Suprapubic skin (tissue), 4 donors: ENCODE measurements around the gene POFUT1. TPM values are rescaled to one million over a fixed set of nuclear protein-coding genes. Genes with fewer than 3 reads are reported as not detected.

Experiments
- DNase-seq, 2 donors: peaks; one replicate each; pipeline ENCODE4 v3.0.0-alpha.2; 2019; ENCODE audit warnings: low spot score in 2 of 2
- H3K27ac ChIP-seq: fragments of 200-600 bp; sonication (generic); one replicate; pipeline ENCODE4 v1.5.1; 2019
- H3K27me3 ChIP-seq: fragments of 200-600 bp; sonication (generic); one replicate; pipeline ENCODE4 v1.5.1; 2019
- H3K36me3 ChIP-seq: fragments of 200-600 bp; sonication (generic); one replicate; pipeline ENCODE4 v1.5.1; 2019
- H3K4me1 ChIP-seq: fragments of 200-600 bp; sonication (generic); one replicate; pipeline ENCODE4 v1.5.1; 2019
- H3K4me3 ChIP-seq: fragments of 200-600 bp; sonication (generic); one replicate; pipeline ENCODE4 v1.5.1; 2019; ENCODE audit warnings: mild to moderate bottlenecking
- H3K9me3 ChIP-seq: fragments of 200-600 bp; sonication (generic); one replicate; pipeline ENCODE4 v1.5.1; 2019
- EP300 ChIP-seq: sonication (generic); formaldehyde crosslinking; IDR thresholded peaks from one replicate; pipeline ENCODE4 v1.6.1; 2017; ENCODE audit warnings: antibody characterized with exemption
- POLR2A ChIP-seq, 2 donors: fragments of 450-650 bp; IDR thresholded peaks; one replicate each; pipeline ENCODE4 v1.6.1; 2017; ENCODE audit warnings: antibody characterized with exemption in 2 of 2, mild to moderate bottlenecking in 2 of 2, moderate library complexity in 2 of 2
- POLR2AphosphoS5 ChIP-seq, 3 donors: sonication (generic); formaldehyde crosslinking; IDR thresholded peaks; one replicate each; pipeline ENCODE4 v1.6.1; 2017; ENCODE audit warnings: antibody characterized with exemption in 3 of 3
- WGBS: methylation state at CpG from one replicate; pipeline ENCODE4 v1.1.5; 2018; 5-methylcytosine and 5-hydroxymethylcytosine counted together
- total RNA-seq, 4 donors: library from RNA; depleted of rRNA; stranded (reverse); fragments of >200 nt; gene quantifications; one replicate each; pipeline ENCODE4 v1.1.0, GENCODE V29; 2016
- TF ChIP-seq, protein P1 (sequence below), 2 donors: fragments of 200-600 bp in 1 of 2; fragments of 450-650 bp in 1 of 2; sonication (generic) in 1 of 2; IDR thresholded peaks; one replicate each; pipeline ENCODE4 v1.5.1; 2016 to 2019; ENCODE audit warnings: antibody characterized with exemption in 2 of 2, mild to moderate bottlenecking in 1 of 2, moderate library complexity in 1 of 2

The POFUT1 gene
- total RNA-seq, 4 donors from 2014 or later = 19.0 to 36.4 (median 24.1) TPM

DNA sequence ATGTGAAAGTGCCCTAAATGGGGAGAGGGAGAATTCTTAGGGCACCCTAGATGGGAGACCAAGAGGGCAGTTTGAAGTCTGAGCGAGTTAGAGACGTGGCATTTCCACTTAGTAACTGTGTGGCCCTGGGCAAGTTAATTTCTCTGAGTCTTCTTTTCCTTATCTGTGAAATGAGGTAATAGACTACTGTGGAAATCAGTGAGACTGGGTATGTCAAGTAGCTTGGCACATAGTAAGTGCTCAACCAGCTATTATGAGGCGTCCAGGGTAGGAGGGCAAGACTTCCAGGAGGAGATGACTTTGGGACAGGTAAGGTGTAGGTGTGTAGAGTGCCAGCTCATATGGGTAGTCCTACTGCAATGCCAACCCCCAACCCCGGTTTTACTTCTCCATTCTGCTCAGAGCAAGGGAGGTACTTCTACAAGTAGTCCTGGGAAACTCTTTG lies 70.5 kb downstream of the POFUT1 start:
- peaks cover 21% of the 10 kb centered on the region for H3K4me1 ChIP-seq
- H3K36me3 ChIP-seq = no peaks in the 10 kb centered on the region
- WGBS = 33% methylated on average over 4 of the region's 4 CpGs
- no peak for DNase-seq
- H3K4me3 ChIP-seq = peak overlapping the region; percentile 82
- H3K27me3 ChIP-seq = no peaks in the 10 kb centered on the region
- H3K9me3 ChIP-seq = no peaks in the 10 kb centered on the region
- peak overlapping the region; percentile 48 for H3K27ac ChIP-seq
- TF ChIP-seq POLR2A (IDR thresholded peaks at IDR 0.05) (no peak), POLR2AphosphoS5 (IDR thresholded peaks at IDR 0.05) (no peak)

DNA sequence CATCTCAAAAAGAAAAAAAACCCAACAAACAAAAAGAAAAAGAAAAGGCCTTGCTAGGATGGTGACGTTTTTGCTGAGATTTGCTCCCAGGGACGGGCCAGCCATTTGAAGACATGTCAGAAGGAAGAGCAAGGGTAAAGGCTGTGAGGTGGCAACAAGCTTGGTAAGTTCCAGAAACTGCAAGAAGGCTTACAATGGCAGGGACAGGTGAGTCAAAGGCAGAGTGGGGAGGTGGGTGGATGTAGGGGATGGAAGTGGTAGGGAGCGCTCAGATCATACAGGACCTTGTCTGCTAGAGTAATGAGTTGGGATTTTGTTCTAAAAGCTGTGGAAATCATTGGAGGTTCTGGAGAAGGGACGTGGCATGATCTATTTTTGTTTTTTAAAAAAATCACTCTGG lies 74.0 kb downstream of the POFUT1 start:
- 91% methylated on average over 4 of the region's 4 CpGs for WGBS
- no peak overlapping the region for H3K27ac ChIP-seq

DNA sequence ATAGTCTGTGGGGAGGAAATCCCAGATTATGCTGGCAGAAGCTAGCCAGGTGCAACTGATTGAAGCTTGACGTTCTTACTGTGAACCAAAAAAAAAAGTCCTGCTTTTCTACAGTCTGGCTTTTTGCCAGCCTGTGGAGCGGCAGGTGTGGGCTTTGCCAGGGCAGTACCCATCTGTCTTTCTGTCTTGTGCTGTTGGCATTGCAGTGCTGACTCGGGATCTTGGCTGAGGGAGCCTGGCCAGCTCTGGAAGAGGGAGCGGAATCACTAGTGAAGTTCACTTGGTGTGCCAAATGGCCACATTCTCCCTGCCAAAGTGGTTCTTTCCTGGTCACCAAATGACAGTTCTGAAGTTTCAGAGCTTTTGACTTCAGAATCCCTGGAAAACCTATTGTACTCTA lies 74.8 kb downstream of the POFUT1 start:
- Histone ChIP-seq H3K4me1 (peaks cover 28% of the 10 kb centered on the region), H3K4me3 (no peak overlapping the region), H3K27me3 (no peaks in the 10 kb centered on the region), H3K9me3 (no peaks in the 10 kb centered on the region), H3K27ac (no peak overlapping the region), H3K36me3 (no peaks in the 10 kb centered on the region)
- 31% methylated on average over 3 of the region's 4 CpGs for WGBS
- TF ChIP-seq POLR2A (IDR thresholded peaks at IDR 0.05) (no peak), POLR2AphosphoS5 (IDR thresholded peaks at IDR 0.05) (no peak), EP300 (no peak)
- TF ChIP-seq, protein P1, sequence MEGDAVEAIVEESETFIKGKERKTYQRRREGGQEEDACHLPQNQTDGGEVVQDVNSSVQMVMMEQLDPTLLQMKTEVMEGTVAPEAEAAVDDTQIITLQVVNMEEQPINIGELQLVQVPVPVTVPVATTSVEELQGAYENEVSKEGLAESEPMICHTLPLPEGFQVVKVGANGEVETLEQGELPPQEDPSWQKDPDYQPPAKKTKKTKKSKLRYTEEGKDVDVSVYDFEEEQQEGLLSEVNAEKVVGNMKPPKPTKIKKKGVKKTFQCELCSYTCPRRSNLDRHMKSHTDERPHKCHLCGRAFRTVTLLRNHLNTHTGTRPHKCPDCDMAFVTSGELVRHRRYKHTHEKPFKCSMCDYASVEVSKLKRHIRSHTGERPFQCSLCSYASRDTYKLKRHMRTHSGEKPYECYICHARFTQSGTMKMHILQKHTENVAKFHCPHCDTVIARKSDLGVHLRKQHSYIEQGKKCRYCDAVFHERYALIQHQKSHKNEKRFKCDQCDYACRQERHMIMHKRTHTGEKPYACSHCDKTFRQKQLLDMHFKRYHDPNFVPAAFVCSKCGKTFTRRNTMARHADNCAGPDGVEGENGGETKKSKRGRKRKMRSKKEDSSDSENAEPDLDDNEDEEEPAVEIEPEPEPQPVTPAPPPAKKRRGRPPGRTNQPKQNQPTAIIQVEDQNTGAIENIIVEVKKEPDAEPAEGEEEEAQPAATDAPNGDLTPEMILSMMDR (IDR thresholded peaks at IDR 0.05) = no peak
- DNase-seq = no peak

More for the DNA sequence above, 74.0 kb downstream of the POFUT1 start:
- Histone ChIP-seq H3K9me3 (no peaks in the 10 kb centered on the region), H3K27me3 (no peaks in the 10 kb centered on the region), H3K4me1 (peaks cover 34% of the 10 kb centered on the region), H3K4me3 (no peak overlapping the region), H3K36me3 (no peaks in the 10 kb centered on the region)
- no peak for DNase-seq
- TF ChIP-seq POLR2A (IDR thresholded peaks at IDR 0.05) = no peak
- no peak for TF ChIP-seq POLR2AphosphoS5 (IDR thresholded peaks at IDR 0.05)
- no peak for TF ChIP-seq EP300
- TF ChIP-seq, protein P1 (IDR thresholded peaks at IDR 0.05) = no peak

DNA sequence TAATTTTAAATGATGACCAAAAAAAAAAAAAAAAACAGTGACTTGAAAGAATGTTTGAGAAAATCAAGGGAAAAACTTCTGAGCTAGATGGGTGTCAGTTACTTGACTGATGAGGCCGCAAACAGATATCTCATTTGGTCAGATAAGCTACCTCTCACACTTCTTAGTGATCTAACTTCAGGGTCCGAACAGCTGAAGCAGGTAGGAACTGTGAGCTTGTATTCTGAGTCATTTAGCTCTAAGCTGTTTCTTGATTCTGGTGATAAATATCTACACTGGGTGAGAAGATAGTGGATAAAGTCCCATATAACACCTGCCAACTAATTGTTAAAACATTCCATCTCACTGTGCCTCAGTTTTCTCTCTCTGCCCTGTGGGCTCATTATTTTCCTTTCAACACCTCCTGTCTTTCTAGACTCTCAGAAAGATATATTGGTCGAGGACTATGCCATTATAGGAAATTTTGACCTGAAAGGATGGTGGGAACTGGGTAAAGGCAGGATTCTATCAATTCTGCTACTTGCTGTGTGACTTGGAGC lies 77.5 kb downstream of the POFUT1 start:
- no peaks in the 10 kb centered on the region for H3K27me3 ChIP-seq
- no peak for DNase-seq
- TF ChIP-seq EP300 (no peak), POLR2AphosphoS5 (IDR thresholded peaks at IDR 0.05) (no peak), POLR2A (IDR thresholded peaks at IDR 0.05) (no peak)
- TF ChIP-seq, protein P1 (IDR thresholded peaks at IDR 0.05) = no peak
- H3K36me3 ChIP-seq = no peaks in the 10 kb centered on the region
- H3K9me3 ChIP-seq = no peaks in the 10 kb centered on the region
- peaks cover 19% of the 10 kb centered on the region for H3K4me1 ChIP-seq
- H3K4me3 ChIP-seq = no peak overlapping the region
- no peak overlapping the region for H3K27ac ChIP-seq
- 53% methylated on average over 3 of the region's 3 CpGs for WGBS

DNA sequence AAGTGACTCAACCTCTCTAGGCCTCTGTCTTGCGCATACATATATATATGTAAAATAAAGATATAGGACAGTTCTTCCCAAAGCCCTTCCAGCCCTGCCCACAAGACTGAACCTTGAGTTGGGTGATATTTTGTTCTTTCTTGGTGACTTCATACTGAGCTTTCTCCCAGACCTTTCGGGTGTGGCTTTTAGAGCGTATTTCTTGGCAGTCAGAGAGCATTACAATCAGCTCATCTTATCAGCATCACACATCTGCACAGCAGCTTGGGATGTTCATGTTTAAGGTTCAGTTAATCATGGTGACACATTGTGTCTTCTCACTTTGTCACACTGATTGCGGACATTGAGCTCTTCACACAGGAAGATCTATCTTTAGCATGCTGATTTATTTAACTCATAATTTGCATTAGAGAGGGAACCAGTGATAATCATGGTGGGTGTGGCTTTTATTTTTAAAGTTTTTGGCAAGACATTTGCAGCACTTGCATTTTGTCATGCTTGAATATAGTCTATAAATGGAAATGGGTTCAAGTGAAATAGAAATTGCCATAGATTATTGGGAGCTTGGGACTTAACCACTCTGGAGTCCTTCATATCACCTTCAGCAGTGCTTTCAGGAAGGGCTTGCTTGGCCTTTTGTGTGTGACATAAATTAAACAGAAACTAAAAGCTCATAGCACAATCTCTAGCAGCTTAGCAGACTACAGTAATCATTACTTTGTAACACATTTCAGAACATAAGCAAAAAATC lies 78.1 kb downstream of the POFUT1 start:
- Histone ChIP-seq H3K36me3 (no peaks in the 10 kb centered on the region), H3K27ac (no peak overlapping the region), H3K27me3 (no peaks in the 10 kb centered on the region), H3K4me3 (no peak overlapping the region), H3K9me3 (no peaks in the 10 kb centered on the region), H3K4me1 (peaks cover 19% of the 10 kb centered on the region)
- no peak for TF ChIP-seq POLR2AphosphoS5 (IDR thresholded peaks at IDR 0.05)
- TF ChIP-seq POLR2A (IDR thresholded peaks at IDR 0.05) = no peak
- no peak for TF ChIP-seq EP300
- TF ChIP-seq, protein P1 (IDR thresholded peaks at IDR 0.05) = no peak
- DNase-seq = no peak
- WGBS = 32% methylated on average over 4 of the region's 4 CpGs
